ENCODE measurements around the gene MDP1.
"Not testable (repeated sequence)": the region's sequence is repeated elsewhere in the genome, so short reads cannot be mapped to it uniquely, and the experiment has no call there.

The MDP1 gene

DNA sequence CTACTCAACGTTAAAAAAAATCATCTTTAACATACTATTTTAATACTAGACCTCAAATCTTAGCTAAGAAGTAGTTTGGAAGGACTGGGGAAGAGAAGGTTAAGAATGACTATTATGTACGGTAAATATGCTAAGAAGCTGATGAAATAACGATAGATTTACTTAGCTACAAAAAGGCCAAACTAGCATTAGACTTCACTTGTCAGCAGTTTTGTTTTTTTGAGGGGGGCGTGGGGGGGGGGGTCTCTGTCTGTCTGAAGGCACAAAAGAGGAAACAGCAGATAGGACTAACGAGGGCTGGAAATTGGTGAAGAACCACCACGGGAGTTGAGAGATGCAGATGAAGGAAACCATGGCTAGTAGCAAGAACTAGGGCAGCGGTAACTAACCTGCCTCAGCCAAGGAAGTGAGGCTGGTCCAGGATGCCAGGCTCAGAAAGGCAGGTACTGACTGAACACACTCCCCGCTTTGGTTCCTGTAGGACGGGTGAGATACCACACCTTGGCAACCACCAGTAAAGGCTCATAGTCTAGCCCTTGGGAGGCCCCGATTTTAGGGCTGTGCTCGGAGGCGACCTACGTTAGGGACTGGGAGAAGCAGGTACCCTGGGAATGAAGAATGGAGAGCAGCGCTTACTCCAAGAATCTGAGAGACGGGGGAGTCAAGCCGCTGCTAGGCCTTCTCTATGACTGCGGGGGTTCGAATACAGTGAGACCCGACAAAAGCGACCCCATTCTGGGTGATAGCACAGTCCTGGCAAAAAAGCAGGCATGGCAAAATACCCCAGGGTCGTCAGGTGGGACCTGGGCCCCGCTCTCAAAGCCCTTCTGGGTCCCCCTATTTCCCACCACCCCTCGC is 15.6 kb upstream of the MDP1 start:
- peak in 1 of 2 experiments; percentile 55 for DNase-seq

- DNase-seq: no peak
These were observed 13.0 kb upstream of the MDP1 start for GRCh38 chr14:24228902-24229301.

GRCh38 chr14:24226473-24226872 is 10.6 kb upstream of the MDP1 start:
- DNase-seq: no peak

- DNase-seq: no peak
These were observed 8.8 kb upstream of the MDP1 start for GRCh38 chr14:24224618-24225071.

DNA sequence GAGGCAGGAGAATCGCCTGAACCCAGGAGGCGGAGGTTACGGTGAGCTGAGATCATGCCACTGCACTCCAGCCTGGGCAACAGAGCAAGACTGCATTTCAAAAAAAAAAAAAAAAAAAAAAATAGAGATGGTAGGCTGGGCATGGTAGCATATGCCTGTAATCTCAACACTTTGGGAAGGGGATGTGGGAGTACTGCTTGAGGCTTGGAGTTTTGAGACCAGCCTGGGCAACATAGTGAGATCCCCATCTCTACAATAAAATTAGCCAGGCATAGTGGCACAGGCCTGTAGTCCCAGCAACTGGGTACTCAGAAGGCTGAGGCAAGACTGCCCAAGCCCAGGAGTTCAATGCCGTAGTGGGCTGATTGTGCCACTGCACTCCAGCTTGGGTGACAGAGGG is 7.1 kb upstream of the MDP1 start:
- not testable (repeated sequence) for DNase-seq

DNA sequence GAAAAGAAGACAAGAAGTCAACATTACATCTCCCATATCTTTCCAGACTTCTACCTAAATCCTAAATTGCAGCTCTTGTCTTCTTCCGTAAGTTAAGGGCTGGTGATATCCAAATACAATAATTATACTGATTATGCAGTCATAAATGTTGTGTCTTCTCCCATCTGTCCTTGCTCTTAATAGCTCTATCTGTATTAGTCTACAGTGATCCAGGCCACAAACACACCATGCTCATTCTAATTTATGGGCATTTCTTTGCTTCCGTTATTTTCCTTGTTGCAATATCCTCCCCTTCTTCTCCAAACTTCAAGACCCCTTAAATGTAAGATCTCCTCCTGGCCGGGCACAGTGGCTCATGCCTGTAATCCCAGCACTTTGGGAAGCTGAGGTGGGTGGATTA is 3.7 kb upstream of the MDP1 start:
- DNase-seq: no peak

- no peak for DNase-seq
These were observed 3.2 kb upstream of the MDP1 start for GRCh38 chr14:24219080-24219479.

- DNase-seq: not testable (repeated sequence)
These were observed 1.0 kb upstream of the MDP1 start for GRCh38 chr14:24216876-24217275.

DNA sequence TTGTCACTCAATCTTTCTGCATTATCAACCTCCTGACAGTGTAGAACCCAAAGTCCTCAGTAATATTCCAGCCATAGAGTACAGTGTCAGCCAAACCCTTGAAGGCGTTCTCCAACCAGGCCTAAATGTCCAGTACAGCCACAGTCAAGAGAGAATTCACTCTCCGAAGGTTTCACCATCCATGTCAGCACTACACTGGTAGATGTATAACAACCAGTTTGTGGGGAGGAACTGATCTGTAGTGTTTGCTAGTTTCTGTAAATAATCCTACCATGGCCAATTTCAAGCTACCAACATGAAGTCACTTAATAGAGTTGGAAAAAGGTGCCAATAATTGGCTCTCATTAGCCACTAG is 456 bp upstream of the MDP1 start:
- DNase-seq: no peak

DNA sequence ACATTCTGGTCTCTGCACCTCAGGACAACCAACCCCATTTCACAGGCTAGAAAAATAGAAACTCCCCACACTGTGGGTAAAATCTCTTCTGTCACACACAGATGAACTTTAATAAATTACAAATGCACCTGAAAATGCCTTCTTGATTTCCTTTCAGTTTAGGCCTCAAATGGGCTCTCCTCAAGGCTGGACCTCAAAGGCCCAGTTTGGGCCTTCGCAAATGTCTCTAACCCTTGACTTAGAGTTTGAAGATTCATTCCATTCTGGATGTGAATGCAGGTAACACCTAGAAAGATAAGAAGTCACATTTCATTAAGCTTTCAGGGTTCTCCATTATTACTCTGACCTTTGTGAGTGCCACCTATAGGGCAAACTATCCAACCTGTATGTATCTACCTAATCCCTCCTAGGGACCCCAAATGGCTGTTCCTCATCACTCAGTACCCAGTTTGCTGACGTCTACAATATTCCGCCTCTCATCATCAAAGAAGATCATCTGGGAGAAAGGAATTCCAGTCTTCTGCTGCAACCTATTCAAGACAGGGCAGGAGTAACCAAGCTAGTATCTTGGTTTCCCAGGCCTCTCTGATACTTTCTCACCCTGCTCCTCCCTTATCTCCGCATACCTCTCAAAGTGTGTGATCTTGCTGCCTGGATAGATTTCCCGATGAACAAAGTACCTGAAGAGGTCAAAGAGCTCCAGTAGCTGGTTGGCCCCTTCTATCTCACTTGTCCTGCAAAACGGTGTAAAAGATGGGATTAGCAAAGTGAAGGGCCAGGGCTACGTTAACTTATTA is 1.8 kb downstream of the MDP1 start:
- no peak for DNase-seq

- peak; percentile 96 to 97 for DNase-seq
These were observed 2.7 kb downstream of the MDP1 start, which contains the start of gene CHMP4A for GRCh38 chr14:24212924-24213865. CHMP4A (minus strand) TSS chr14:24213488; CDS start chr14:24213439, 49 bp downstream.

DNA sequence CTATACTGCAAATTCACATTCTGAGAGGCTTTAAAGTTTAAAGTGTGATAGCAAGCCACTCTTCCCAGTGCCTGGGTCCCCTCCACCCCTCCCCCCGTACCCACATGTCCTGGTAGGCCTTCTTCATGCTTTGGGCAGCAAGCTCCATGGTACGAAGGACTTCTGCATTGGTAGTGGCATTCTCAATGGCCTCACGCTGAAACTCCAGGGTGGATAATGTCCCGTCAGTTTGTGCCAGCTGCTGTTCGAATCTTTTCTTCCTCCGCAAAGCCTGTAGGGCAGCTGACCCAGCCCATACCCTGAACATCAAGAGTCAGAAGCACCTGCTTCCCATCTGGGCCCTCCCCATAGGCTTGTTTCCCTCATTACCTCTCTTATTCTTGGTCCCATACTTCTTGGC is 4.6 kb downstream of the MDP1 start:
- no peak for DNase-seq

- DNase-seq: no peak
These were observed 8.2 kb downstream of the MDP1 start for GRCh38 chr14:24207625-24208024.

GRCh38 chr14:24207104-24207551 is 8.7 kb downstream of the MDP1 start:
- no peak for DNase-seq

DNA sequence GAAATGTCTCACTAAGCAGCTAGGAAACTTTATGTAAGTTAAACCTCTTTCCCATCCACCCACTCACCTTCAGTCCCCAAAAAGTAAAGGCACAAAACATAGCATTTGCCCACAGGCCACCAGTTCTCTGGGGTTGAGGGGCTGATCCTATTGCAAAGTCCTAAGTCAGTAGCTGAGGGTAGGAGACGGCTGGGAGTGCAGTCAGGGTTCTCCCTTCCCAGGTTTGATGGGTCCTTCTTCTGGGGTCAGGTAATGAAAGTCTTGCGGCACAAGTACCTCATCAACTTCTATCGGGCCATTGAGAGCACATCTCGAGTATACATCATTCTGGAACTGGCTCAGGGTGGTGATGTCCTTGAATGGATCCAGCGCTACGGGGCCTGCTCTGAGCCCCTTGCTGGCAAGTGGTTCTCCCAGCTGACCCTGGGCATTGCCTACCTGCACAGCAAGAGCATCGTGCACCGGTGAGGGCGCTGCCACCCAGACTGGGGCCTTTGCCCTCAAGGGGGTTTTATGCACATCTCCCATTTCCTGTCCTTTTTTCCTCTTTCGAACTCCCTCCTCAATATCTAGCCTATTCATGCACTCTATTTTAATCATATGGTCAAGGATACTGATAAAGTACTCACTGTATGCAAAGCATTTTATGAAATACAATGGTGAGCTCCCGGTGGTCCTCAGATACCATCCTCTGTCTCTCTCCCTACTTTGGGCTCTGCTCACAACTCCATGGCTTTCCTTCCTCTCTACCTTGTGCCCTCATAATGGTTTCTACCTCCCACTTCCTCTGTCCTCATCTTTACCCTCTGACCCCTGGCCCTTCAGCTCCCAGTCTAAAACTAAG is 9.4 kb downstream of the MDP1 start:
- DNase-seq: no peak

DNA sequence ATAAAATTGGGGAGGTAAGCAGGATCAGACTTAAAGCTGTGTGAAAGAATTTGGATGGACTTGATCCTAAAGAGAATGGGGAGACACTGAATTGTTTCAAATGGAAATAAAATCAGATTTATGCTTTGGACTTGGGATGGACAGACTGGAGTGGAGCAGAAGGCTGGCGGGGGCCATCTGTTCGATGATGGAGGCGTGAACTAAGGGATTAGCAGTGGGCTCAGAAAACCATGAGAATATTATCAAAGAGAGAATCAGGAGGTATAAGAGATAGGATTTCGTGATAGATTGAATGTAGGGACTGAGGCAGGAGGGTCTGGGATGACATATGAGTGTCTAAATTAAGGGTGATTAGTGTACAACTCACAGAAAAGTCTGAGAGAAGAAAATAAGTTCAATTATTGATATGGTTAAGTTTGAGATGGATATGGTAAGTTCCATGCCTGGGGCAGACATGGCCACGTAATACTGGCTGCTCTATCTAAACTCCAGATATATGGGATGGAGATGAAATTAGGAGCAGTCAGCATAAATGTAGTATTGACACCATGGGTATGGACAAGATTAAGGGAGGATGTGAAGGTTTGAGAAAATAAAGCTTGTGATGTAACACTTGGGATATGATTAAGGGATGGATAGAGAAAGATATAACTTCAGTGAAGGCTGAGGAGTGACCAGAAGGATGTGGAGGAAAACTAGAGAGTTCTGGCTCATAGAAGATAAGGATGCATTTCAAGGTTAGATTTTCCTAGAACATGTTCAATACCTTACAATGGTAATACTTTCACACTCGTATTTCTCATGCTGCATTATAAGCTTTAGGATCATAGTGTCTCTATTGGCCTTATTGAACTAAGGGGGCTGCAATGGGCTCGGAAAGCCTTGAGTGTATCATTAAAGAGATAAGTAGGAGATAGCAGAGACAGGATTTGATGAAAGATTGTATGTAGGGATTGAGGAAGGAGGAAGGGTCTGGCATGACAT is 11.4 kb downstream of the MDP1 start:
- DNase-seq: no peak

GRCh38 chr14:24203249-24203886 is 12.5 kb downstream of the MDP1 start:
- DNase-seq: peak; percentile 8 to 11

DNA sequence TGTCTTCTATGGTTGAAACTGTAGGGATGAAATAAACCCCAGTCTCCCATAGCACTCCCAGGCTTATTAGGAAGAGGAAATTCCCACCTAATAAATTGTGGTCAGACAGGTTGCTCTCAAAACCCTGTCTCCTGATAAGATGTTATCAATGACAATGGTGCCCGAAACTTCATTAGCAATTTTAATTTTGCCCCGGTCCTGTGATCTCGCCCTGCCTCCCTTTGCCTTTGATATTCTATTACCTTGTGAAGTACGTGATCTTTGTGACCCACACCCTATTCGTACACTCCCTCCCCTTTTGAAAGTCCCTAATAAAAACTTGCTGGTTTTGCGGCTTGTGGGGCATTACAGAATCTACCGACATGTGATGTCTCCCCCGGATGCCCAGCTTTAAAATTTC is 13.3 kb downstream of the MDP1 start:
- DNase-seq: peak in 1 of 2 experiments; percentile 9

DNA sequence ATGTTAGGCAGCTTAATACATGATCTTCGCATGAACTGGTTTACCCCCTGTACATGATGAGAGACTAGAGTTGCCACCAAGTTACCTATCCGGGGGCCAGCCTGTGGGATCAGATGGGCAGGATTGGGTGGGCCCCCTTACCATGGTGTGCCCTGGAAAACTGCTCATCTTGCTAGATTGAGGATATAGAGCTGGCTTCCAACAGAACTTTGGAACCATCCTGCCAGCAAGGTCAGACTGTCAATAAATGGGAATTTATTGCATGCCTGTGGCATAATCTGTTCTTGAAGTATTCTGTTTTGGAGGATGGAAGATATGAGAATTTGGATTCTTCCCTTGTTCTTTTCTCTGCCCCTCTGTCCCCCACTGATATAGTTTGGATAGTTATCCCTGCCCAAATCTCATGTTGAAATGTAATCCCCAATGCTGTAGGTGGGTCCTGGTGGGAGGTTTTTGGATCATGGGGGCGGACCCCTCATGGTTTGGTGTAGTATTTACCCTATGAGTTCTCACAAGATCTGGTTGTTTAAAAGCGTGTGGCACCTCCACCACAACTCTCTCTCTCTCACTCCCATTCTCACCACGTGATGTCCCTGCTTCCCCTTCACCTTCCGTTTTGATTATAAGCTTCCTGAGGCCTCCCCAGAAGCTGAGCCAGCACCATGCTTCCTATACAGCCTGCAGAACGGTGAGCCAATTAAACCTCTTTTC is 16.9 kb downstream of the MDP1 start:
- DNase-seq: no peak

Data from activated T-cell treated with anti-CD3 and anti-CD28 coated beads, Interleukin-2, amount 50 U/mL, for 48 hours (primary cell).